OCI-LY7 (cell line): ENCODE data around the gene EGFR. TPM values are rescaled to one million over a fixed set of nuclear protein-coding genes. Genes with fewer than 3 reads are reported as not detected.

Experiments used
- BruUV-seq: library from RNA; stranded (reverse); fragments of 400-500 nt; replicated peaks from 2 replicates; lab custom pipeline; 2021; lab: Mats Ljungman, UMichigan
- CTCF ChIA-PET: fragments of 300-600 bp; sonication (Branson Sonifier 250); formaldehyde crosslinking; loops from one replicate; lab custom pipeline; 2022; ENCODE audit warnings: antibody characterized with exemption; ENCODE audit not compliant: unreplicated experiment; lab: Charles Lee
- POLR2A ChIA-PET: fragments of 300-600 bp; sonication (Branson Sonifier 250); formaldehyde crosslinking; loops from one replicate; lab custom pipeline; 2022; ENCODE audit warnings: antibody characterized with exemption; lab: Charles Lee
- DNase-seq: peaks from one replicate; pipeline ENCODE4 v3.0.0-alpha.2; 2015; ENCODE audit warnings: low spot score
- H2AFZ ChIP-seq: fragments of 200-600 bp; sonication (generic), shearing (Covaris generic); 2 replicates; pipeline ENCODE4 v1.6.1; 2014; ENCODE audit warnings: mild to moderate bottlenecking, antibody characterized with exemption, low read length, moderate library complexity
- H3K27ac ChIP-seq: fragments of 200-600 bp; sonication (generic); 2 replicates; pipeline ENCODE4 v1.5.1; 2014; ENCODE audit warnings: mixed run types, low read depth, mild to moderate bottlenecking, moderate library complexity, low read length, inconsistent platforms; ENCODE audit not compliant: poor library complexity, severe bottlenecking
- H3K36me3 ChIP-seq: fragments of 200-600 bp; sonication (generic); 2 replicates; pipeline ENCODE4 v1.6.1; 2014; ENCODE audit warnings: mild to moderate bottlenecking, antibody characterized with exemption, low read length, moderate library complexity, mixed read lengths; ENCODE audit not compliant: insufficient read depth
- H3K4me1 ChIP-seq: fragments of 200-600 bp; sonication (generic); 2 replicates; pipeline ENCODE4 v1.5.1; 2014; ENCODE audit warnings: mild to moderate bottlenecking, low read length; ENCODE audit not compliant: insufficient read depth, poor library complexity, severe bottlenecking
- H3K4me2 ChIP-seq: fragments of 200-600 bp; sonication (generic); 2 replicates; pipeline ENCODE4 v1.6.1; 2014; ENCODE audit warnings: mild to moderate bottlenecking, low read length
- H3K4me3 ChIP-seq: fragments of 200-600 bp; sonication (generic); 2 replicates; pipeline ENCODE4 v1.5.1; 2014; ENCODE audit warnings: mild to moderate bottlenecking, low read depth, low read length; ENCODE audit not compliant: poor library complexity, severe bottlenecking
- H3K79me2 ChIP-seq: fragments of 200-600 bp; sonication (generic); 2 replicates; pipeline ENCODE4 v1.6.1; 2016; ENCODE audit warnings: low read depth, mild to moderate bottlenecking, low read length, moderate library complexity, mixed read lengths; ENCODE audit not compliant: insufficient read depth
- H3K9me2 ChIP-seq: fragments of 200-600 bp; sonication (generic); 2 replicates; pipeline ENCODE4 v1.6.1; 2016; ENCODE audit warnings: mild to moderate bottlenecking, low read length, mixed read lengths; ENCODE audit not compliant: insufficient read depth
- H3K9me3 ChIP-seq: fragments of 200-600 bp; sonication (generic); 2 replicates; pipeline ENCODE4 v1.6.1; 2014; ENCODE audit warnings: mild to moderate bottlenecking, mixed run types, low read length, mixed read lengths
- H4K20me1 ChIP-seq: fragments of 200-600 bp; sonication (generic); 2 replicates; pipeline ENCODE4 v1.6.1; 2014; ENCODE audit warnings: mild to moderate bottlenecking, antibody characterized with exemption, low read length, moderate library complexity, mixed read lengths; ENCODE audit not compliant: insufficient read depth
- CTCF ChIP-seq: fragments of 200-600 bp; sonication (generic); conservative IDR thresholded peaks from 2 replicates; pipeline ENCODE4 v1.5.1; 2014; ENCODE audit warnings: mild to moderate bottlenecking, antibody characterized with exemption, low read length, moderate library complexity, mixed read lengths
- EZH2phosphoT487 ChIP-seq: fragments of 200-600 bp; sonication (generic); IDR thresholded peaks from 2 replicates; pipeline ENCODE4 v1.6.1; 2018; ENCODE audit warnings: low read depth, borderline replicate concordance, mild to moderate bottlenecking, mixed run types, antibody characterized with exemption, low read length, moderate library complexity, mixed read lengths
- intact Hi-C: fragments of 100-400 bp; cut with micrococcal nuclease; formaldehyde crosslinking; loops from one replicate; pipeline ENCODE4 v1.10.0; 2022; ENCODE audit not compliant: unreplicated experiment
- total RNA-seq, 2 experiments: library from RNA; depleted of rRNA in 1 of 2; stranded (reverse); fragments of >200 nt in 1 of 2; shearing (Covaris generic) in 1 of 2; gene quantifications; 2 replicates each; pipeline ENCODE4 v1.2.3, GENCODE V29; 2014 to 2022

EGFR gene
- total RNA-seq, 2 experiments from 2014 or later, result 0.27 TPM; not detected in 1

- POLR2A ChIA-PET, result no interaction called here
Observed at GRCh38 chr7:55065079-55065478, 46.3 kb downstream of the EGFR start.

GRCh38 chr7:55065511-55066229 is 46.9 kb downstream of the EGFR start:
- POLR2A ChIA-PET, result interaction anchor here (0.6 kb wide), 1 partner anchor 27 kb away, joined by 3 read pairs; no protein-coding TSS in a partner anchor
- no peak overlapping the region for H3K4me3 ChIP-seq
- no peaks in the 10 kb centered on the region for H3K9me3 ChIP-seq
- no peaks in the 10 kb centered on the region for H4K20me1 ChIP-seq
- no peak overlapping the region for H3K27ac ChIP-seq
- H3K4me2 ChIP-seq, result no peak overlapping the region
- no peaks in the 10 kb centered on the region for H3K36me3 ChIP-seq
- no TSS peak for BruUV-seq
- H3K79me2 ChIP-seq, result no peaks in the 10 kb centered on the region
- DNase-seq, result no peak
- no peak for TF ChIP-seq EZH2phosphoT487
- no peak for TF ChIP-seq CTCF
- no peaks in the 10 kb centered on the region for H3K9me2 ChIP-seq
- CTCF ChIA-PET, result no interaction called here
- intact Hi-C loops, result no loop called here
- H3K4me1 ChIP-seq, result no peaks in the 10 kb centered on the region
- no peak overlapping the region for H2AFZ ChIP-seq

More at GRCh38 chr7:55065079-55065478, 46.3 kb downstream of the EGFR start:
- no peak for DNase-seq
- H3K27ac ChIP-seq, result no peak overlapping the region
- H3K4me1 ChIP-seq, result no peaks in the 10 kb centered on the region
- BruUV-seq, result no TSS peak
- intact Hi-C loops, result no loop called here
- TF ChIP-seq CTCF, result no peak
- TF ChIP-seq EZH2phosphoT487, result no peak
- no peaks in the 10 kb centered on the region for H3K36me3 ChIP-seq
- no peaks in the 10 kb centered on the region for H3K9me2 ChIP-seq
- H3K4me2 ChIP-seq, result no peak overlapping the region
- no peaks in the 10 kb centered on the region for H3K79me2 ChIP-seq
- no peaks in the 10 kb centered on the region for H3K9me3 ChIP-seq
- CTCF ChIA-PET, result no interaction called here
- H3K4me3 ChIP-seq, result no peak overlapping the region
- H4K20me1 ChIP-seq, result no peaks in the 10 kb centered on the region
- no peak overlapping the region for H2AFZ ChIP-seq

GRCh38 chr7:55066524-55066923 is 47.7 kb downstream of the EGFR start:
- CTCF ChIA-PET, result no interaction called here
- no peaks in the 10 kb centered on the region for H4K20me1 ChIP-seq
- BruUV-seq, result no TSS peak
- TF ChIP-seq CTCF (no peak), EZH2phosphoT487 (no peak)
- intact Hi-C loops, result no loop called here
- H2AFZ ChIP-seq, result no peak overlapping the region
- H3K4me1 ChIP-seq, result no peaks in the 10 kb centered on the region
- H3K79me2 ChIP-seq, result no peaks in the 10 kb centered on the region
- no peaks in the 10 kb centered on the region for H3K36me3 ChIP-seq
- no peaks in the 10 kb centered on the region for H3K9me2 ChIP-seq
- H3K4me3 ChIP-seq, result no peak overlapping the region
- no peak overlapping the region for H3K27ac ChIP-seq
- no peak overlapping the region for H3K4me2 ChIP-seq
- no peaks in the 10 kb centered on the region for H3K9me3 ChIP-seq
- DNase-seq, result no peak
- POLR2A ChIA-PET, result no interaction called here
